Measurements from ENCODE around the gene PROSER2.

- no peak for TF ChIP-seq CTCF (IDR thresholded peaks at IDR 0.05)
- TF ChIP-seq POLR2A (IDR thresholded peaks at IDR 0.05), result no peak
Observed at GRCh38 chr10:11827006-11827405, 3.9 kb downstream of the PROSER2 start.

Data from Peyer's patch (tissue), 4 donors.